Body of pancreas (tissue), 4 donors: Measurements from ENCODE around the gene ATF7IP2.

ENCODE experiments used
- POLR2A ChIP-seq, 3 donors: fragments of 450-650 bp; IDR thresholded peaks; one replicate each; pipeline ENCODE4 v1.6.1; 2016; ENCODE audit warnings: antibody characterized with exemption in 3 of 3, mild to moderate bottlenecking in 2 of 3
- TF ChIP-seq, protein P1 (sequence below), 7 experiments: fragments of 450-650 bp in 4 of 7; fragments of 200-600 bp in 3 of 7; sonication (generic) in 3 of 7; IDR thresholded peaks; one replicate each; pipeline ENCODE4 v1.5.1; 2016 to 2019; ENCODE audit warnings: antibody characterized with exemption in 7 of 7

DNA sequence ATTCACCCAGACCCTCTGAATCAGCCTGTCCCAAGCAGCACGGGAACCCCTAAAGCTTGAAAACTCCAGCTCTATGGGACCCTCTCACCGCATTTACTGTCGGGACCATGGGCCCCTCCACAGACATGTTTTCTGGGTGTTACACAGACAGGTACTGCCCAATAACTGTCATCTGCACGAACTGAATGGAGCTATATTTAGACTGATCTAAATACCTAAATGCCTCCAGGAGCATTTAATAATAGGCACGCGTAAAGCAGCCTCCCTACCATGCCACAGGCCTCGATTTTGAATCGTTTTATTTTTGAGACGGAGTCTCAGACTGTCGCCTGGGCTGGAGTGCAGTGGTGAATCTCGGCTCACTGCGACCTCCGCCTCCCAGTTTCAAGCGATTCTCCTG lies 144.8 kb downstream of the ATF7IP2 start:
- TF ChIP-seq, protein P1, sequence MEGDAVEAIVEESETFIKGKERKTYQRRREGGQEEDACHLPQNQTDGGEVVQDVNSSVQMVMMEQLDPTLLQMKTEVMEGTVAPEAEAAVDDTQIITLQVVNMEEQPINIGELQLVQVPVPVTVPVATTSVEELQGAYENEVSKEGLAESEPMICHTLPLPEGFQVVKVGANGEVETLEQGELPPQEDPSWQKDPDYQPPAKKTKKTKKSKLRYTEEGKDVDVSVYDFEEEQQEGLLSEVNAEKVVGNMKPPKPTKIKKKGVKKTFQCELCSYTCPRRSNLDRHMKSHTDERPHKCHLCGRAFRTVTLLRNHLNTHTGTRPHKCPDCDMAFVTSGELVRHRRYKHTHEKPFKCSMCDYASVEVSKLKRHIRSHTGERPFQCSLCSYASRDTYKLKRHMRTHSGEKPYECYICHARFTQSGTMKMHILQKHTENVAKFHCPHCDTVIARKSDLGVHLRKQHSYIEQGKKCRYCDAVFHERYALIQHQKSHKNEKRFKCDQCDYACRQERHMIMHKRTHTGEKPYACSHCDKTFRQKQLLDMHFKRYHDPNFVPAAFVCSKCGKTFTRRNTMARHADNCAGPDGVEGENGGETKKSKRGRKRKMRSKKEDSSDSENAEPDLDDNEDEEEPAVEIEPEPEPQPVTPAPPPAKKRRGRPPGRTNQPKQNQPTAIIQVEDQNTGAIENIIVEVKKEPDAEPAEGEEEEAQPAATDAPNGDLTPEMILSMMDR (IDR thresholded peaks at IDR 0.05), result no peak
- TF ChIP-seq POLR2A (IDR thresholded peaks at IDR 0.05), result no peak
